Fibroblast of the aortic adventitia (primary cell): ENCODE data around the gene NUDT21. TPM values are rescaled to one million over a fixed set of nuclear protein-coding genes. Genes with fewer than 3 reads are reported as not detected.
A peak's percentile ranks its signal among the peaks of the same experiment; 100 is the strongest.

Source experiments
- DNase-seq: peaks from one replicate; pipeline ENCODE4 v3.0.0-alpha.2; 2010; ENCODE audit warnings: low read depth
- H3K4me3 ChIP-seq: 2 replicates; pipeline ENCODE4 v1.5.1; 2011; ENCODE audit warnings: low read depth, mild to moderate bottlenecking, control low read depth, low read length, moderate library complexity
- CTCF ChIP-seq: IDR thresholded peaks from 2 replicates; pipeline ENCODE4 v1.5.1; 2011; ENCODE audit warnings: mild to moderate bottlenecking, low read length, control low read depth, inconsistent platforms; ENCODE audit not compliant: insufficient read depth
- total RNA-seq: library from RNA; depleted of rRNA; stranded (reverse); fragments of >200 nt; gene quantifications from 2 replicates; pipeline ENCODE4 v1.2.3, GENCODE V29; 2012; ENCODE audit warnings: low replicate concordance

Gene NUDT21
- total RNA-seq, 1 donor, result 116 TPM

- H3K4me3 ChIP-seq, result no peak overlapping the region
- no peak for TF ChIP-seq CTCF
- no peak for DNase-seq
Measured at GRCh38 chr16:56447286-56447685, 3.8 kb downstream of the NUDT21 start.

GRCh38 chr16:56438038-56438437 lies 13.1 kb downstream of the NUDT21 start:
- no peak overlapping the region for H3K4me3 ChIP-seq
- DNase-seq, result no peak
- TF ChIP-seq CTCF, result no peak

- no peak overlapping the region for H3K4me3 ChIP-seq
- DNase-seq, result peak; percentile 22
- TF ChIP-seq CTCF, result no peak
Measured at GRCh38 chr16:56436258-56436657, 14.9 kb downstream of the NUDT21 start.

GRCh38 chr16:56428091-56428490 lies 23.0 kb downstream of the NUDT21 start:
- peak; percentile 48 for DNase-seq
- TF ChIP-seq CTCF, result no peak
- no peak overlapping the region for H3K4me3 ChIP-seq

- H3K4me3 ChIP-seq, result no peak overlapping the region
- no peak for DNase-seq
- no peak for TF ChIP-seq CTCF
Measured at GRCh38 chr16:56426585-56426984, 24.5 kb downstream of the NUDT21 start.

- H3K4me3 ChIP-seq, result peak within 1 kb of the TSS; percentile 81
- DNase-seq, result peak; percentile 72
- peak; percentile 14 for TF ChIP-seq CTCF
Measured at GRCh38 chr16:56425439-56425832, 25.7 kb downstream of the NUDT21 start, which contains the start of gene AMFR. Gene AMFR, minus strand, starts transcription at chr16:56425545. Its CDS starts 218 bp downstream, at chr16:56425327.

GRCh38 chr16:56424791-56425438 lies 26.2 kb downstream of the NUDT21 start:
- peak; percentile 7 for DNase-seq
- H3K4me3 ChIP-seq, result peak overlapping the region; percentile 81
- no peak for TF ChIP-seq CTCF
